Raji (cell line): ENCODE results near the gene PNPLA6.

Experiments
- POLR2A ChIP-seq: IDR thresholded peaks from 2 replicates; pipeline ENCODE4 v1.6.1; 2011; ENCODE audit warnings: low read depth, low read length, control low read depth; ENCODE audit not compliant: insufficient read depth

The PNPLA6 gene

GRCh38 chr19:7522072-7522922 lies 13.2 kb upstream of the PNPLA6 start, which contains the start of gene MCOLN1:
MCOLN1 (plus strand) TSS chr19:7522624; CDS start chr19:7522751, 127 bp downstream.
- peak; percentile 79 for TF ChIP-seq POLR2A

- no peak for TF ChIP-seq POLR2A
These were observed 12.4 kb upstream of the PNPLA6 start for GRCh38 chr19:7522923-7523667.

- no peak for TF ChIP-seq POLR2A
These were observed 11.0 kb upstream of the PNPLA6 start for GRCh38 chr19:7524523-7524922.

DNA sequence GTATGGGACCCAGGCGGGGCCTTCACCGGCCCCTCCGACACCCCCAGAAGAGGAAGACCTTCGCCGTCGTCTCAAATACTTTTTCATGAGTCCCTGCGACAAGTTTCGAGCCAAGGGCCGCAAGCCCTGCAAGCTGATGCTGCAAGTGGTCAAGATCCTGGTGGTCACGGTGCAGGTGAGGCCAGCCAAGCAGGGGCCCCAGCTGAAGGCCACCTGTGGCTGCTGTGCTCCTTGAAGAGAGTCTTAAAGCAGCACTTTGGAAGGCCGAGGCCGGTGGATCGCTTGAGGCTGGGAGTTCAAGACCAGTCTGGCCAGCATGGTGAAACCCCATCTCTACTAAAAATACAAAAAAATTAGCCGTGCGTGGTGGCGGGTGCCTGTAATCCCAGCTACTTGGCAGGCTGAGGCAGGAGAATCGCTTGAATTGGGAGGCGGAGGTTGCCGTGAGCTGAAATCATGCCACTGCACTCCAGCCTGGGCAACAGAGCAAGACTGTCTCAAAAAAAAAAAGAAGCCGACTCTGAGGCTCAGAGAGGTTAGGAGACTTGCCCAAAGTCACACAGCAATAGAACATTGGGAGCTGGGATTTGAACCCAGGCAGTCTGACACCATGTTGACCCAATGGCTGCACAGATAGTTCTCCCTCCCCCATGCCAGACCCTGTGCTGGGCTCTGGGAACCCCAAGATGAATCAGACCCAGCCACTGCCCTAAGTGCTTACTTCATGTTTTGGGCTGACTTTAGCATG lies 10.4 kb upstream of the PNPLA6 start:
- TF ChIP-seq POLR2A: no peak

GRCh38 chr19:7526059-7526929 lies 9.2 kb upstream of the PNPLA6 start:
- TF ChIP-seq POLR2A: no peak

DNA sequence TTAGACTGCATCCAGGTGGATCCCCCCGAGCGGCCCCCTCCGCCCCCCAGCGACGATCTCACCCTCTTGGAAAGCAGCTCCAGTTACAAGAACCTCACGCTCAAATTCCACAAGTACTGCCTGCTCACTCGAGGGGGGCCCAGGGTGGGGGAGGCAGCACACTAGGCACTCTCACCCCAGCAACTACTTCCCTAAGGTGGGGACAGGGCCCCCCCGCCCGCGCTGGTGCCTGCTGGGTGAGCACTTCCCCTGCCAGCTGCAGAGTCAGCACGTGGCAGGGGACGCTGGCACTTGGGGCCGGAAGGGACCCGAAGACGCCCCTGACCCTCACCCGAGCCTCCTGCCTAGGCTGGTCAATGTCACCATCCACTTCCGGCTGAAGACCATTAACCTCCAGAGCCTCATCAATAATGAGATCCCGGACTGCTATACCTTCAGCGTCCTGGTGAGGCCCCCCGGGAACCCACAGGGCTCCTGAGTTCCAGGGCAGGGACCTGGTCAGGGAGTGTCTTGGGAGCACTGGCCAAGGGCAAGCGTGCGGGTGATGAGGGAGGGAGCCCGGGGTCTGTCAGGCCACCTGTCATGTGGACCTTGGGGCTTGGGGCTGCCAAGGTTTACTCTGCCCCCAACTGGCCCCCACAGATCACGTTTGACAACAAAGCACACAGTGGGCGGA lies 7.9 kb upstream of the PNPLA6 start:
- no peak for TF ChIP-seq POLR2A

DNA sequence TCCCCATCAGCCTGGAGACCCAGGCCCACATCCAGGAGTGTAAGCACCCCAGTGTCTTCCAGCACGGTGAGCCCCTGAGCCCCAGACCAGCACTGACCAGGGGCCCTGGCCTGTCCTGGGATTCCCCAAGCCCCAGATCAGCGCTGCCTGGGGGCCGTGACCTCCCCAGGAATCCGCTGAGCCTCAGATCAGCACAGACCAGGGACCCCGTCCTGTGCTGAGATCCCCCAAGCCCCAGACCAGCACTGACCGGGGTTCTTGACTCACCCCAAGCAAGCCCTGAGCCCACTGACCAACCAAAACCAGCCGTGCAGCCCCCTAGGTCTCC lies 7.4 kb upstream of the PNPLA6 start:
- TF ChIP-seq POLR2A: no peak

GRCh38 chr19:7528522-7529245 lies 6.8 kb upstream of the PNPLA6 start:
- TF ChIP-seq POLR2A: no peak

DNA sequence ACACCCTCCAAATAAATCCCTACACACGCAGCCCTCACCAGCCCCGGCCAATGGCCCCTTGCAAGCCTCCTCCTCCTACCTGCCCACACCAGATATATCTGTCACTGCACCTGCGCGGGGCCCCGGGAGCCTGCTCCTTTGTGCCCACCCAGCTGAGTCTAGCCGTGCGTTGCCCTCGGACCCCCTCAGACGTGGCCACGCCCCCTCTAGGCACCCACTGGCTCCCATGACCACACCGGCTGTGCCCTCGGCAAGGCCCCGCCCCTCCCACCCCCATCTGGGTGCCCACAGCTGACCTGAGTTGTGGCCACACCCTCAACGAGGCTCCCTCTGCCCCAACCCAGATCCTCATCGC lies 6.3 kb upstream of the PNPLA6 start:
- no peak for TF ChIP-seq POLR2A

DNA sequence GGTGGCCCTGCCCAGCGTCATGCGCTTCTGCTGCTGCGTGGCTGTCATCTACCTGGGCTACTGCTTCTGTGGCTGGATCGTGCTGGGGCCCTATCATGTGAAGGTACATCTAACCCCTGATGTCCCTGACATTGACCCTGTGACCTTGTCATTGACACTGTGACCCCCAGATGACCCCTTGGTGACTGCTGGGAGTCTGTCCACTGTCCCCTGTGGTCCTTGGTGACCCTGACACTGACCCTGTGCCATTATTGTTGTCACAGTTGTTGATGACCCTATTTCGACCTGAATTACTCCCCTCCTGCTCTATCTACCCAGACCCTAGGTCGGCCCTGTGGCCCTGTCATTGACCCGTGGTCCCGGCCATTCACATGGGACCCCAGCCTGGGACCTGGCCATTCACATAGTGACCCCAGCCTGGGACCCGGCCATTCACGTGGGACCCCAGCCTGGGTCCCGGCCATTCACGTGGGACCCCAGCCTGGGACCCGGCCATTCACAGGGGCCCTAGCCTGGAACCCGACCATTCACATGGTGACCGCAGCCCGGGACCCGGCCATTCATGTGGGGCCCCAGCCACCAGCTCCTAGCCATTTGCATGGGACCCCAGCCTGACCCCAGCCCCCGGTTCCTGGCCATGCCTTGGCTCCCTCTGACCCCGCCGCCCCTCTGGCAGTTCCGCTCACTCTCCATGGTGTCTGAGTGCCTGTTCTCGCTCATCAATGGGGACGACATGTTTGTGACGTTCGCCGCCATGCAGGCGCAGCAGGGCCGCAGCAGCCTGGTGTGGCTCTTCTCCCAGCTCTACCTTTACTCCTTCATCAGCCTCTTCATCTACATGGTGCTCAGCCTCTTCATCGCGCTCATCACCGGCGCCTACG lies 5.7 kb upstream of the PNPLA6 start:
- TF ChIP-seq POLR2A: no peak

DNA sequence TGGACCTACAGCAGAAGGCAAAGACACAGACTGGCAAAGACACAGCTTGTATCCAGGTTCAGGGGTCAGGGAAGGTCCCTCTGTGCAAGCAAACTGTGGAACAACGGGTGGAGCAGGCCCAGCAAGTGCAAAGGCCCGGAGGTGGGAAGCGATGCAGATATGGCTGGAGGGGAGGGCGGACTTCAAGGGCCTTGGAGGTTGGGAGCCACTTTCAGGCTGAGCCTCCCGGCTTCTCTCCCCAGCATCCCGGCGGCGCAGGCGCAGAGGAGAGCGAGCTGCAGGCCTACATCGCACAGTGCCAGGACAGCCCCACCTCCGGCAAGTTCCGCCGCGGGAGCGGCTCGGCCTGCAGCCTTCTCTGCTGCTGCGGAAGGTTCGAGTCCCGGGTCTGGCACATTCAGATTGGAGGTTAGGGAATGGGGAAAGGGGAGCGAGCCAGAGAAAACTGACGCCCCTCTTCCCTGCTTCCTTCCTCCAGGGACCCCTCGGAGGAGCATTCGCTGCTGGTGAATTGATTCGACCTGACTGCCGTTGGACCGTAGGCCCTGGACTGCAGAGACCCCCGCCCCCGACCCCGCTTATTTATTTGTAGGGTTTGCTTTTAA lies 2.1 kb upstream of the PNPLA6 start:
- no peak for TF ChIP-seq POLR2A

- peak; percentile 41 for TF ChIP-seq POLR2A
These were observed 1.5 kb upstream of the PNPLA6 start for GRCh38 chr19:7533925-7534480.
